ENCODE measurements around the gene LCE2B. TPM values are rescaled to one million over a fixed set of nuclear protein-coding genes. Genes with fewer than 3 reads are reported as not detected.

LCE2B gene
- total and polyA plus RNA-seq, 12 donors = not detected

DNA sequence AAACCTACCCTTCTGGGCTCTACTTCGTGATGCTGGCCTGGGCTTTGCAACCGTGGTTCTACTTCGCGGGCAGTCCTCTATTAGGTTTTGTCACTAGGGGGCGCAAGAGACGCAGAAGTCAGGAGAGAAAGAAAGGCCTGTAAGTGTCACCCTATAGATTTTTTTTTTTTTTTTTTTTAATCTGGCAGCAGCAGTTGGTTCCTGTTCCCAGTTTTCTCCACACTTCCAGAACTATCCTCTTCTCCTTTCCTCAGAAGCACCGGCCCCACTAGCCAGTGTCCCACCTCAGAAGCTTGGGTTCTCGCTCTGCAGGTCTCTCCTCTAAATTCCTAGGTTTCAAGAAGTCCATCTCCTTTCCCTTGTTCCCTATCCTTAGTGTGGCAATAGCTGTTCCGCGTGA, 31.8 kb upstream of the LCE2B start:
- Histone ChIP-seq H3K4me3 (no peak overlapping the region), H3K27me3 (no peaks in the 10 kb centered on the region), H3K4me1 (replicated peaks in 1 of 2) (no peaks in the 10 kb centered on the region), H3K27ac (no peak overlapping the region), H3K9me3 (replicated peaks in 1 of 3) (no peaks in the 10 kb centered on the region), H3K36me3 (replicated peaks in 1 of 2) (no peaks in the 10 kb centered on the region)
- WGBS, 4 donors = 28 to 33% (median 32%) methylated on average over 10 of the region's 10 CpGs
- DNase-seq = peak in 6 of 7 donors; percentile 17 to 38 (median 30)
- intact Hi-C loops (cut with DNase I) = no loop called here
- no peak for TF ChIP-seq POLR2A (IDR thresholded peaks at IDR 0.05)
- TF ChIP-seq, protein P1, sequence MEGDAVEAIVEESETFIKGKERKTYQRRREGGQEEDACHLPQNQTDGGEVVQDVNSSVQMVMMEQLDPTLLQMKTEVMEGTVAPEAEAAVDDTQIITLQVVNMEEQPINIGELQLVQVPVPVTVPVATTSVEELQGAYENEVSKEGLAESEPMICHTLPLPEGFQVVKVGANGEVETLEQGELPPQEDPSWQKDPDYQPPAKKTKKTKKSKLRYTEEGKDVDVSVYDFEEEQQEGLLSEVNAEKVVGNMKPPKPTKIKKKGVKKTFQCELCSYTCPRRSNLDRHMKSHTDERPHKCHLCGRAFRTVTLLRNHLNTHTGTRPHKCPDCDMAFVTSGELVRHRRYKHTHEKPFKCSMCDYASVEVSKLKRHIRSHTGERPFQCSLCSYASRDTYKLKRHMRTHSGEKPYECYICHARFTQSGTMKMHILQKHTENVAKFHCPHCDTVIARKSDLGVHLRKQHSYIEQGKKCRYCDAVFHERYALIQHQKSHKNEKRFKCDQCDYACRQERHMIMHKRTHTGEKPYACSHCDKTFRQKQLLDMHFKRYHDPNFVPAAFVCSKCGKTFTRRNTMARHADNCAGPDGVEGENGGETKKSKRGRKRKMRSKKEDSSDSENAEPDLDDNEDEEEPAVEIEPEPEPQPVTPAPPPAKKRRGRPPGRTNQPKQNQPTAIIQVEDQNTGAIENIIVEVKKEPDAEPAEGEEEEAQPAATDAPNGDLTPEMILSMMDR (IDR thresholded peaks at IDR 0.05) = peak in 5 of 6 experiments; percentile 24 to 49 (median 35)

DNA sequence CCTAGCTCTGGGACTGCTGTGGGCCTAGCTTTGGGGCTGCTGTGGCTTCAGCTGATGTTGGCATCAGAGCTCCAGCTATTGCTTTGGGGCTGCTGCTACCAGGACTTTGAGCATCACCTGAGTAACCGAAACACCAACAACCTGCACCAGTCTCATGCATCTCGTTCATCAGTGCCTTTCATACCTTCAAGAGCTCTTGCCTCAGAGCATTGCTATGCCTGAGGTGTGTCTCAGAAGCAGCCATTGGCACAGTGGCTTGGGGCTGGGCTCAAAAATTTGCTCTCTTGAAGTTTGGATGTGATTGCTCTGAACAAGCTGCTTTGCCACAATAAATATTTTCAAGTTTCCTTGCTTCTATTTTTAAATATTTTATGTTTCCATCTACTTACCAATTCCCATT, 29.5 kb upstream of the LCE2B start:
- no peaks in the 10 kb centered on the region for H3K36me3 ChIP-seq (replicated peaks in 1 of 2)
- intact Hi-C loops (cut with DNase I) = no loop called here
- no peak overlapping the region for H3K4me3 ChIP-seq
- no peaks in the 10 kb centered on the region for H3K27me3 ChIP-seq
- TF ChIP-seq, protein P1 (IDR thresholded peaks at IDR 0.05) = no peak
- TF ChIP-seq POLR2A (IDR thresholded peaks at IDR 0.05) = no peak
- H3K27ac ChIP-seq = no peak overlapping the region
- no peaks in the 10 kb centered on the region for H3K4me1 ChIP-seq (replicated peaks in 1 of 2)
- DNase-seq = no peak
- H3K9me3 ChIP-seq (replicated peaks in 1 of 3) = no peaks in the 10 kb centered on the region
- 22 to 71% (median 53%) methylated on average over 1 to 2 of the region's 2 CpGs for WGBS, 4 donors

DNA sequence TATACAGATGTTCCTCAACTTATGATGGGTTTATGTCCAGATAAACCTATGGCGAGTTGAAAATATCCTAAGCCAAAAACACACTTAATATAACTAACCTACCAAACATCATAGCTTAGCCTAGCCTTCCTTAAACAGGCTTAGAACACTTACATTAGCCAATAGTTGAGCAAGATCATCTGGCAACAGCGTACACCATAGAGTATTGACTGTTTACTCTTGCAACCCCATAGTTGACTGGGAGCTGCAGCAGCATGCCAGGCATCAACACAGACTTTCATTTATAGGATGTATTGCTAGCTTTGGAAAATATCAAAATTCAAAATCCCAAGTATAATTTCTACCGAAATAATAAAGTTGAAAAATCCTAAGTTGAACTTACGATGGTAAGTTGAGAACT, 28.2 kb upstream of the LCE2B start:
- Histone ChIP-seq H3K36me3 (replicated peaks in 1 of 2) (no peaks in the 10 kb centered on the region), H3K27me3 (peaks cover 3% of the 10 kb centered on the region), H3K4me3 (no peak overlapping the region), H3K27ac (no peak overlapping the region), H3K9me3 (replicated peaks in 1 of 3) (no peaks in the 10 kb centered on the region), H3K4me1 (replicated peaks in 1 of 2) (no peaks in the 10 kb centered on the region)
- 76 to 88% (median 82%) methylated on average over 4 of the region's 4 CpGs for WGBS, 4 donors
- TF ChIP-seq POLR2A (IDR thresholded peaks at IDR 0.05) = no peak
- TF ChIP-seq, protein P1 (IDR thresholded peaks at IDR 0.05) = no peak
- intact Hi-C loops (cut with DNase I) = no loop called here
- no peak for DNase-seq

DNA sequence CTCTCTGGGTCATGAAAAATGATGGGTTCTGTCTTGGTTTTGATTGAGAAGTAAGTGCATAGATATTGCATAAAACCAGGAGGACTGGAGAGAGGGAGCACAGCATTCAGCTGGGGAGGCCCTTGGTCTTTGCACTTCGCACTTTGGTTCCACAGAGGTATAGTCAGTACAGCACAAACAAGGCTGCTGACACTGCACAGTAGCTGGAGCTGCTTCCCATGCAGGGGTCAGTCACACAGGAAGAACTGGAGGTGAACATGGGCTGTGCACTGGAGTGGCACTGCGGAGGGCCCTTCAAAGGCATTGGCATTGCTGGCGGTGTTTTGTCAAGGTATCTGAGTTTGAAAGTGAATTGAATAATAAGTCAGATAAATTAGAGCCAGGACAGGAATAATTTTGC, 27.3 kb upstream of the LCE2B start:
- no peak for DNase-seq
- no peak overlapping the region for H3K4me3 ChIP-seq
- 83 to 93% (median 87%) methylated on average over 3 of the region's 3 CpGs for WGBS, 4 donors
- peaks cover 3% of the 10 kb centered on the region for H3K27me3 ChIP-seq
- H3K9me3 ChIP-seq (replicated peaks in 1 of 3) = no peaks in the 10 kb centered on the region
- H3K36me3 ChIP-seq (replicated peaks in 1 of 2) = no peaks in the 10 kb centered on the region
- H3K27ac ChIP-seq = no peak overlapping the region
- TF ChIP-seq POLR2A (IDR thresholded peaks at IDR 0.05) = no peak
- TF ChIP-seq, protein P1 (IDR thresholded peaks at IDR 0.05) = no peak
- intact Hi-C loops (cut with DNase I) = no loop called here
- no peaks in the 10 kb centered on the region for H3K4me1 ChIP-seq (replicated peaks in 1 of 2)

Measured in adrenal gland (tissue), 12 donors.